Activated CD4-positive, alpha-beta T cell treated with anti-CD3 and anti-CD28 coated beads for 48 hours (primary cell): ENCODE measurements around the gene C10orf71.

ENCODE experiments used
- DNase-seq: peaks from one replicate; pipeline ENCODE4 v3.0.0-alpha.2; 2020

Gene C10orf71

DNA sequence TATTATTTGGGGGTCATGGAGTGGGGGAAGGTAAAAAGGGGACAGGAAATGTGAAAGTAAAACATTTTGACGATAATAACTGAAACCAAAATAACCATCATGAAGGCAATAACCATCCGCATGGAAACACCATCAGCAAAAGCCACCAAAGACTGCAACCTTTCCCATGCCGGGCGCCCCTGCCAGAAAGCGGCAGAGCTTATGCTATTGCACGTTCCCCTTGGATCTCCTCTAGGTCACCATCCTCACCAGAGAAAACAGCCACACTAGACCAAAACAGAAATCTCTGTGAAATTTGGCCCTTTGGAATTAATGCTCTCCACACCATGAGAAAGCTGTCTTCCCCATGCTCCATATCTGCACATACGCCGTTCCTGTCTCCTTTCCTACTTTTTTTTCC, 65.8 kb downstream of the C10orf71 start:
- no peak for DNase-seq

DNA sequence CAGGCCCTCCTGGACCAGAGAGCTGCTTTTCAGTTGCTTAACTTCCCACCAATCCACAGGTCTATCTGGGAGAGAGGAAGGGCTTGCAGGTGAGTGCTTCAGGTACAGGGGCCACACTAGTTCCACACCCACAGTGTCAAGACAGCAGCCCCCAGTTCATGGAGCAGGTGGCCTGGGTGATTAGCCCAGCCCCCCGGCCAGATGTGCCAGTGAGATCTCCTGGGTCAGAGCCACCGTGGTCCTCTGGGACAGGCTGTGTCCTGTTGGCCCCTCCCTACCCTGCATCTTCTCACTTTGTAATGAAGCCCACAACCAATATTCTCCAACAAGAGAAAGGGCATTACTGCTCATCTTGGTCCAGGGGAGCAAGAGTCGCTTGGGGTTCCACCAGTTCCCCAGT, 66.3 kb downstream of the C10orf71 start:
- DNase-seq: no peak

DNA sequence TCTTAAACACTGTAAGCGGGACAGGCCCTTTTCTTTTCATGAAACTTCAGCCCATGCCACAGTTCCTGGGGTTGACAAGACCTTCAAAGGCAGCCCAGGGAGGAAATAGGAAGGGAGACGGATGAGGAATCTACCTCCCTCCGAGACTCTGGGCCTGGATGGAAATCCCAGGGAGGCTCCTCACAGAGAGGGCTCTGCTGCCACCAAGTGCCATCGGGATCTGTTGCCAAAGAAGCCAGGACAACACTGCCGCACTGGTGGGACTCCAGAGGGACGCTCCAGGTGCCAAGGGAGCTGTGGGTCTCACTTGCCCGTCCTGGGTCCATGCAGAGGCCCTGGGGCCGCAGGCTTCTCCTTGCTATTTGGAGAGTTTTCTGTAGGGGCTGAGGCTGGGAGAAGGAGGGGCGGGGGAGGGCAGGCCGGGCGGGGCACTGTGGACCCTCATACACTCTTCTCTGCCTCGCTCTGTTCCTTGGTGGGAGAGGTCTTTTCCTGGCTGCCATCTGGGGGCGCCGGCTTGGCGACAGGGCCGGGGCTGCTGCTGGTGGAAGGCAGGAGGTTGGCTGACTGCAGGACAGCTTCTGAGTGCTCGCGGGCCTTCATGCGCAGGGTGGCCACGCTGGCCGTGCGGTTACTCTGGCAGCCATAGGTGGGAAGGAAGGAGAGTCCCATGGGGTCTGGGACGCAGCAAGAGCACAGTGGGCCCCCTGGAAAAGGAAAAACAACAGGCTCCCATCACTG, 66.9 kb downstream of the C10orf71 start:
- no peak for DNase-seq

DNA sequence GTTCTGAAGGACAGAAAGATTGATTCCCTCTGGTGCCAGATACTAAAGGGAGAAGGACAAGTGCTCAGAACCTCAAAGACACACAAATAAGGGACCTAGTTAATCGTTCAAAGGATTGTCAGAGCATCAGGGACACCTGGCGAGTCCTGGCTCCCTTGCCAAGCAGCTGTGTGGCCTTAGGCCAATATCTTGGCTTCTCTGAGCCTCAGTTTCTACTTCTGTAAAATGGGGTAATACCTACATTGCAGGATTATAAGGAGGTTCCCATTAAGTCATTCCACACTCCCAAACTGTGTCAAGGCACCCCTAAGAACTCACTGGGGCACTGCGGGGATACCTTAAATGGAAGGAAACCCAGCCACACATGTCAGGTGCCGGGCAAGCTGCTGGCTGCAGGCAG, 67.5 kb downstream of the C10orf71 start:
- no peak for DNase-seq

DNA sequence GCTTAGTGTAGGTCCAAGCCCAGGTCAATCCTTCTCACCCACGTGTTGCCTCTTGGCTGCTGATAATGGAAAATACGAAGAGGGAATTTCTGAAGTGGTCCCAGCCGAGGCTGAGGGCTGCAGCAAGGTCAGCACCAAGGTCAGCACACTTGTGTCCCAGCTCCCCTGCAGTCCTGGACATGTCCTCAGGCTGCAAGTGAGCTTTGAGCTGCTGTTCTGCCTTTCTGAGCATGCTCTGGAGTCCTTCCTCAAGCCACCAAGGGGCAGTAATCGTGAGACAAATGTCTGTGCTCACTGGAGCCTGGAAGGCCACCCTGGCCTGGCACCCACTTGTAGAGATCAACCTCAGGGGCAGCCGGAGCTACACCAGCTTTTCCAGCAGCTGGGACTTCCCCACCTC, 68.6 kb downstream of the C10orf71 start:
- no peak for DNase-seq

DNA sequence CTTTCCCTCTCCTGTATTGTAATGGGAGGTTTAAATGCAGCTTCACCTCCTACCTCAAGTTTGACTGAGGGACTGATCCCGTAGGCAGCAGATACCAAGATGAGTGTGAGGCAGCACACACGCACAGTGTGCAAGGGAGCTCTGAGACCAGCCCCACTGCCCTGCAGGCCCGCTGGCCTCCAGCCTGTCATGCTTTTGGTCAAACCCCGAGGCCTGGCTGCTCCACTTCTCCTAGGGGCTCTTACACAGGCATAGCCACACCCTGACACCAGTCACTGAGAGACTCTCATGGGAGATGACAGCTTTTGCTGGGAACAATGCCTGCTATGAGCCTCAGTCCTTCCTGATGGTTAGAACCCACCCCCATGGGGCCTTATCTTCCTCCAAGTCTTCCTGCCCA, 69.3 kb downstream of the C10orf71 start:
- DNase-seq: no peak

DNA sequence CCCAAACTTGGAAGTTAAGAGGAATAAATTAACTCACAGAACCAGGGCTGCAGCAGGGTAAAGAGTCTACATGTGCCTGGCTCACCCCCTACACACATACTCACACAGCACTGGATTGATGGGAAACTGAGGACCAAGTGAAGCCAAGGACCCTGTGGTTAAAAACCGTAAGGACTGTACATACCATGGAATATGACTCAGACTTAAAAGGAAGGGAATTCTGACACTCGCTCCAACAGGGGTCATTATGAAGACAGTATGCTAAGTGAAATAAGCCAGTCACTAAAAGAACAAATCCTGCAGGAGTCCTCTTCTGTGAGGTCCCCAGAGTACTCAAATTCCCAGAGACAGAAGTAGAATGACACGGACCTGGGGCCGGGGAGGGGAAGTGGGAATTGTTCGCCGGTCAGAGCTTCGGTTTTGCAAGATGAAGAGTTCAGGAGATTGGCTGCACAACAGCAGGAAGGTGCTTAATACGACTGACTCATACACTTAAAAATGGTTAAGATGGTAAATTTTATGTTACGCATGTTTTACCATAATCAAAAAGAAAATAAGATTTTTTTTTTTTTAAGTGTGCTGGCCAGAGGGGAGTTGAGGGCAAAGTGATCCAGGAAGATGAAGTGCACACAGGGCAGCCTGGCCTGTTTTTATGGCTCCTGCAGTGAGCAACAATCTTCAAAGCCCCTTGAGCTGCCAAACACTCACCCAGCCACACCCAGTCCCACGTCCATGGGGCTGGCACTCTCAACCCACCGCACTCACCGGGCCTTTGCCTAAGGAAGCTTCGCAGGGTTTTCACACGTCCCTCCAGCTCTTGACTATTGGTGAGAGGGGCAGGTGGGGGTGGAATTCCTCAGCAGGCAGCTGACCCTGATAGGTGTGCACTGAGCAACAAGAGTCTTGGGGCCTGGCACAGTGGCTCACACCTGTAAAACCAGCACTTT, 70.5 kb downstream of the C10orf71 start:
- no peak for DNase-seq

DNA sequence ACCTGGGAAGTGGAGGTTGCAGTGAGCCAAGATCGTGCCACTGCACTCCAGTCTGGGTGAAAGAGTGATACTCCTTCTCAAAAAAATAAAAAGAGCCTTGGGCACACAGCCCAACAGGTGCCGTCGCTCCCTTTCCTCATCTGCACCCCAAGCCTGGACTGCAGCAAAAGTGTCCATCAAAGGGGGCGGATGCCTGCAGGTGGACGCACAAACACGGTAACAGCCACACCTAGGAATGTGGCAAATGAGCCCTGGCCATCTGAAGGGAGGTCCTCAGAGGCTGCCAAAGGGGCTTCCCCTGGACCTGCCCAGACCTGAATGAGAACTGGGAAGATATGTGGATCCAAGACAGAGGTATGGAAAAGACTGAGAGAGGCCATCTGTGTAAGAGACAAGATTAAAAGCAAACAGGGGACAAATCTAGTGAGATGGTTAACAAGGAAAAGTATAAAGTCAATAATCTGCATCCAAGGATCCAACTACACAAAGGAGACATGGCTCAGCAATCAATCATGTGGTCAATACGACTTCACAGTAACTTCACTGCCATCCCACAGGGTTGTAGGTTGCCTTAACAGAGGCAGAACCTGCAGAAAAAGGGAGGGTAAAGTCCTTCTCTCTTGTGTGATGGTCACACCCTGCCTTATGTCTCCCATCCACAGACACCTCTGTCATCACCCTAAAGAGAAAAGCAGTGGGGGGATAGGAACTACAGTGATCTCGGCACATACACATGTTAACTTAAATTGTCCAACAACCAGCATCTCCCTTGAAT, 71.5 kb downstream of the C10orf71 start:
- DNase-seq: no peak

DNA sequence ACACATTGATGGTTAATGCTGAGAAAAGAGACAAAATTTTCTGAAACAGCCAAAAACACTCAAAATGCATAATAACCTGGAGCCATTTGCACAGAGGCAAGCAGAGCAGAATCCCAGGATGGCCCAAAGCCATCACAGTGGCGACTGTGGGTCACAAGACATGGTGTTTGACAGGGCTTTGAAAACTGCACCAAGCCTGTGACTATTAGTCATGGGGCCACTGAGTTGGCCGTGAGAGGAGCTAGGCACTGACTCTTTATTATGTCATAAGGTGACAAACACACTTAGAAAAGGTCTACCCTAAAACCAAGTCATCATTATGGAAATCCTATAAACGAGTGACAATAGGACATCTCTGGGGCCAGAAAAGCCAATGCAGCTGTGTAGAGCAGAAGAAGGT, 73.0 kb downstream of the C10orf71 start:
- no peak for DNase-seq

DNA sequence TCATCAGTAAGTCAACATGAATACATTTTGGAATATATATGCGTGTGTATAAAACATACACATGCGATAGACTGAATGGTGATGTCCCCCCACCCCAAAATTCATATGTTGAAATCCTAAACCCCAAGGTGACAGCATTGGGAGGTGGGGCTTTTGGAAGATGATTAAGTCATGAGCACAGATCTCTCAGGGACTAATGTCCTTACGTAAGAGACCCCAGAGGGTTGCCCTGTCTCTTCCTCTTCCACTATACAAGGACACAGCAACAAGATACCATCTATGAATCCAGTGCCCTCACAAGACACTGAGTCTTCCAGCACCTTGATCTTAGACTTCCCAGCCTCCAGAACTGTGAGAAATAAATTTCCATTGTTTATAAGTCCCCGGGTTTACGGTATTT, 74.4 kb downstream of the C10orf71 start:
- DNase-seq: no peak

DNA sequence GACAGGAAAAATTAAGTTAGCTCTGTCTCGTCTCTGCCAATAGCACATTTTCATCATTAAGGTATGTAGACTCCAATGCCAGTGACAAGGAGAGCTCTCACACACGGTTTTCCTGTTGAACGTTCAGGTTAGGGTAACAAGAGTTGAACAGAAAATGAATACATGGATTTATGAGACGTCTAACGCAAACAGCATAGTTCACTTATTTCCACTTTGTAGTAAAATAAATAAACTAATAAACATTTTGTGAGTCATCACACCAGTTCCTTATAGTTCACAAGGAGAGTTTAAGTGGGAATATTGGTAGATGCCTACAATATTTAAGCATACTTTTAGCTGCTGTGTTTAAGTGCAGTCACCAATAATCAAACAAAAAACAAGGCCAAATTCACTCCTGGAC, 75.8 kb downstream of the C10orf71 start:
- DNase-seq: no peak

DNA sequence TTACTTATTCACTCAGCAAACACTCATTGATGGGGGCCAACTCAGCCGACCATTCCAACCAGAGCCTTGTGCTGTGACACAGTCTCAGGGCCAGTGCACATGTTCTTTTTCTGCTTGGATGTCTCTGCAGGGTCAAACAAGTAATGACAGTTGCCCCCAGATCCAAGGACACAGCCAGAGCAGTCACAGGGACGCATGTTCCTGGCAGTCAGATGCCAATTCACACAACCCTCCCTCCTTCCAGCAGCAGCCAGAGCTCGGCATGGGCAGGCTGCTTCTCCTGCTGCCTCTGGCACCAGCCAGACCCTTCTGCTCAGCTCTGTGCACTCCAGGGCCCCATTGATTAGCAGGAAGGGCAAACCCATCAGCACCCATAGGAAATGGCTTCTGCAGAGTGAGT, 76.6 kb downstream of the C10orf71 start:
- DNase-seq: no peak
